GM21737 (cell line): ENCODE results near the gene DEK.
A peak's percentile ranks its signal among the peaks of the same experiment; 100 is the strongest.
"Not testable (repeated sequence)": the region's sequence is repeated elsewhere in the genome, so short reads cannot be mapped to it uniquely, and the experiment has no call there.

Source experiments
- ATAC-seq: cut with Tn5 transposase; IDR thresholded peaks from one replicate; pipeline ENCODE4 v1.9.1; 2021; ENCODE audit warnings: mild to moderate bottlenecking, moderate library complexity; ENCODE audit not compliant: unreplicated experiment

Gene DEK

DNA sequence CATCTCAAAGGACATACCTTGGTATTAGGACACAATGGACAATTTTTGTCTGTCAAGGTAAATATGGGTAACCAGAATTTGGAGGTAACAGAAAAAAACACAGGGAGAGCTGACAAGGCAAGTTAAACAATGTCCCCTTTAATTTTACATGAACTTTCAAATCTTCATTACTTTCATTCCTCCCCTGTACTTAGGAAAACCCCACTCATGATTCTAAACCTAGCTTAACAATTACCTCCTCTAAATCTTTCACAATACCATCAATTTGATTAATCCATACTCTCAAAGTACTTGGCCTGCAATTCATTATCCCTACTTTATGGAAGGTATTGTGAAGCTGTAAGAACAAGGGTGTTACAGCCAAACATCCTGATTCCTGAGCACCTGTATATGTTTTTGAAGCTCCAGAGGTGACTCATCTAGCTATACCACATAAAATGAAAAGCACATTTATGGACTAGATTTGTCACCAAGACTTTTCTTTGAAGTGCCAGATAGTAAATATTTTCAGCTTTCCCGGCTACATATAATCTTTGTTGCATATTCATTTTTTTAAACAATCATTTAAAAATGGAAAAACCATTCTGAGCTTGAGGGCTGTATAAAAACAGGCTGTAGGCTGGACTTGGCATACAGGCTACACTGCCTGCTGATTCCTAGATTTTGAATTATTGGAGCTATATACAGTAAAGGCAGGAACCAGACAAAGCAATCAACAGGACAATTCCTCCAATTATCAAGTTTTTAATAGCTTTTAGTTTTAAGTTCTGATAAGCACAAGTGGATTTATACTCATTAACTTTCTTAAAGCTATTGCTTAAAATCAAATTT is 22.9 kb downstream of the DEK start:
- no peak for ATAC-seq

DNA sequence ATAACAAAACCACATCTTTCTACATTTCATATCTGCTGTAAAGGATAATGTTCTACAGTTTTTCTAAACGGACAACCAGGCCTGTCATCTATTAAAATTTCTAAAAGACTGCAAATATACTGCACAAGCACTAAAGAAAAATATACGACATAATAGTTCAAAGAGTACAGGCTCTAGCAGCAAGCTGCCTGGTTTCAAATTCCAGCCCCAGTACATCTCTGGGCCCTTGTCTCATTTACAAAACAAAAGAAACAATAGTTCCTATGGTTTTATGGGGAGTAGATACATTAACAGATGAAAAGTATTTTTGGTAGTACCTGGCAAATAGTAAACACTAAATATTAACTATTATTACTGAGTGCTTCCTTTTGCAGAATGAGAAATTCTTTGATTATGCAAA is 24.1 kb downstream of the DEK start:
- no peak for ATAC-seq

DNA sequence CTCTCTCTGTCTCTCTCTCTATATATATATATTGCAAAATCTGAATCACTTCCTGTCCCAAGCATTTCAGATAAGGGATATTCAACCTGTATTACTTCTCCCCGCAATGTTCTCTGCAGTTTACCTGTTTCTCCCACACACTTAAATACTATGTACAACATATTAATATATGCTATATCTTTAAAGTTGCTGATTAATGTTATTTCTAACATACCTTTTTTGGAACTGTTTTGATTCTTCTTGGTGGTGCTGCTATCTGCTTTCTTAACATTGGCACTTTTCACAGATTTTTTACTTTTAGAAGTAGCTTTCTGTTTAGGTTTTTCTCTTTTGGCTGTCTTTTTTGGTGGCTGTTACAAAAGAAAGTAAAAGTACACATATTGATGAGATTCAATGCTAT is 27.2 kb downstream of the DEK start:
- no peak for ATAC-seq

DNA sequence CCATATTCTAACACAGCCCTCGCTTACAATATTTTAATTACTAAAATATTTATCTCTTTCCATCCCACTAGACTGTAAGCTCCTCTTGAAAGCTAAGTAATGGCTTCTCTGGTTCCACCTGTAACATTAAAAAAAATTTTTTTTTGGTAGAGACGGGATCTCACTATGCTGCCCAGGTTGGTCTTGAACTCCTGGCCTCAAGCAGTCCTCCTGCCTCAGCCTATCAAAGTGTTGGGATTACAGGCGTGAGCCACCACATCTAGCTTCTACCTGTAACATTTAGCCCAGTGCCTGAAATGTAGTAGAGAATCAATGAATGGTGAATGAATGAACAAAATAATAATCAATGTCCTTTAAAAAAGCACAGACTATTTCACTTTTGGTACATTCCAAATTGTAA is 28.8 kb downstream of the DEK start:
- ATAC-seq = no peak

DNA sequence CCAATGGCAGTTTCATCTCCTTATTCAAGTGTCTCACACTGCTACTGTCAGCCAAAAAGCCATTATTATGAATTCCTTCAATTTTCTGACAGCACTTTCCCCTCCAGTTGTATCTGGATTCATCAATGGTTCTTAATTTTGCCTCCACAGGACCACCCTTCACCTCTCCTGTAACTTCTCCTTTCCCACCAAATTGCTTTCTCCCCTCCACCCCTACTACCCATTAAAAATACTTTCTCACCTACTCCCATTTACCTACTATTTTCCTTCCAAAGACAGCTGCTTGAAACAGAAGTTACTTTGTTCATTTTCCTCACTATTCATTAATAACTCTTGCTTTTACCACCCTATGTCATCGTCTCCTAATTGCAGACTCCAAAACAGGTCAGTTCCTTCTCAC is 29.8 kb downstream of the DEK start:
- no peak for ATAC-seq

DNA sequence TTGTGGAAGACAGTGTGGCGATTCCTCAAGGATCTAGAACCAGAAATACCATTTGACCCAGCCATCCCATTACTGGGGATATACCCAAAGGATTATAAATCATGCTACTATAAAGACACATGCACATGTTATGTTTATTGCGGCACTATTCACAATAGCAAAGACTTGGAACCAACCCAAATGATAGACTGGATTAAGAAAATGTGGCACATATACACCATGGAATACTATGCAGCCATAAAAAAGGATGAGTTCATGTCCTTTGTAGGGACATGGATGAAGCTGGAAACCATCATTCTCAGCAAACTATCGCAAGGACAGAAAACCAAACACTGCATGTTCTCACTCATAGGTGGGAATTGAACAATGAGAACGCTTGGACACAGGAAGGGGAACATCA is 30.6 kb downstream of the DEK start:
- not testable (repeated sequence) for ATAC-seq

DNA sequence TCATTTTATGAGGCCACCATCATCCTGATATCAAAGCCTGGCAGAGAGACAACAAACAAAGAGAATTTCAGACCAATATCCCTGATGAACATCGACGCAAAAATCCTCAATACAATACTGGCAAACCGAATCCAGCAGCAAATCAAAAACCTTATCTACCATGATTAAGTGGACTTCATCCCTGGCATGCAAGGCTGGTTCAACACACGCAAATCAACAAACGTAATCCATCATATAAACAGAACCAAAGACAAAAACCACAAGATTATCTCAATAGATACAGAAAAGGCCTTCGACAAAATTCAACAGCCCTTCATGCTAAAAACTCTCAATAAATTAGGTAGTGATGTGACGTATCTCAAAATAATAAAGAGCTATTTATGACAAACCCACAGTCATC is 32.5 kb downstream of the DEK start:
- ATAC-seq = not testable (repeated sequence)

DNA sequence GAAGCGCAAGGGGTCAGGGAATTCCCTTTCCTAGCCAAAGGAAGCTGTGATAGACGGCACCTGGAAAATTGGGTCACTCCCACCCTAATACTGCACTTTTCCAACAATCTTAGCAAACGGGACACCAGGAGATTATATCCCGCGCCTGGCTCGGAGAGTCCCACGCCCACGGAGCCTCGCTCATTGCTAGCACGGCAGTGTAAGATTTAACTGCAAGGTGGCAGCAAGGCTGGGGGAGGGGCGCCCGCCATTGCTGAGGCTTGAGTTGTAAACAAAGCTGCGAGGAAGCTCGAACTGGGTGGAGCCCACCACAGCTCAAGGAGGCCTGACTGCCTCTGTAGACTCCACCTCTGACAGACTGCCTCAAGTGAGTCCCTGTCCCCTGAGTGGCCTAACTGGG is 35.7 kb downstream of the DEK start:
- not testable (repeated sequence) for ATAC-seq

DNA sequence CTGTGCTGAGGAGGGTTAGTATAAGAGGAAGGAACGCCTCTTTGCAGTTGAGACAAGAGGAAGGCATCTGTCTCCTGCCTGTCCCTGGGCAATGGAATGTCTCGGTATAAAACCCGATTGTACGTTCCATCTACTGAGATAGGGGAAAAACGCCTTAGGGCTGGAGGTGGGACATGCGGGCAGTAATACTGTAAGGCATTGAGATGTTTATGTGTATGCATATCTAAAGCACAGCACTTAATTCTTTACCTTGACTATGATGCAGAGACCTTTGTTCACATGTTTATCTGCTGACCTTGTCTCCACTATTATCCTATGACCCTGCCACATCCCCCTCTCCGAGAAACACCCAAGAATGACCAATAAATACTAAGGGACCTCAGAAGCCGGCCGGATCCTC is 37.2 kb downstream of the DEK start:
- ATAC-seq = not testable (repeated sequence)

DNA sequence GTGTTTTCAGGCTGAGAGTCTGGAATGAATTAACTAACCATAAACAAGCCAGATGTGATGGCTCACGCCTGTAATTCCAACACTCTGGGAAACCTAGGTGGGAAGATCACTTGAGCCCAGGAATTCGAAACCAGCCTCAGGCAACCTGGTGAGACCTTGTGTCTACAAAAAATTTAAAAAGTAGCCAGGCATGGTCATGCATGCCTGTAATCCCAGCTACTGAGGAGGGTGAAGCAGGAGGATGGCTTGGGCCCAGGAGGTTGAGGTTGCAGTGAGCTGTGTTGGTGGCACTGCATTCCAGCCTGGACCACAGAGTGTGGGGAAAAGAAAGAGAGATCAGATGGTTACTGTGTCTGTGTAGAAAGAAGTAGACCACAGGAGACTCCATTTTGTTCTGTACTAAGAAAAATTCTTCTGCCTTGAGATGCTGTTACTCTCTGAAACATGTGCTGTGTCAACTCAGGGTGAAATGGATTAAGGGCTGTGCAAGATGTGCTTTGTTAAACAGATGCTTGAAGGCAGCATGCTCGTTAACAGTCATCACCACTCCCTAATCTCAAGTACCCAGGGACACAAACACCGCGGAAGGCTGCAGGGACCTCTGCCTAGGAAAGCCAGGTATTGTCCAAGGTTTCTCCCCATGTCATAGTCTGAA is 37.8 kb downstream of the DEK start:
- not testable (repeated sequence) for ATAC-seq

DNA sequence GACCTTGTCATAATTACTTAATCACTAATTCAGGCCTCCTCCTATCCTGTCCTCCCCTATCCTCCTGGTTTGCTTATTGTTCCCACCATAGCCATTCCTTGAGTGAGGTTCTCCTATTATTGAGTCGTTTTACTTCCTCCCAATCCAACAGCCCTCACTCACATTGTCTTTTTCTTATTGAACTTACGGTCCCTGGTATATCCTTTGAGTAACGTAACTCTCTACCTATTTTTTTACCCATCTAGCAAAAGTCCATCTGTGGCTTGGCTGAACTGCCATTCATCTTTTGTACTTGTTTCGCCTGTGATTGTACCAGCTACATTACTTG is 43.1 kb downstream of the DEK start:
- ATAC-seq = no peak

DNA sequence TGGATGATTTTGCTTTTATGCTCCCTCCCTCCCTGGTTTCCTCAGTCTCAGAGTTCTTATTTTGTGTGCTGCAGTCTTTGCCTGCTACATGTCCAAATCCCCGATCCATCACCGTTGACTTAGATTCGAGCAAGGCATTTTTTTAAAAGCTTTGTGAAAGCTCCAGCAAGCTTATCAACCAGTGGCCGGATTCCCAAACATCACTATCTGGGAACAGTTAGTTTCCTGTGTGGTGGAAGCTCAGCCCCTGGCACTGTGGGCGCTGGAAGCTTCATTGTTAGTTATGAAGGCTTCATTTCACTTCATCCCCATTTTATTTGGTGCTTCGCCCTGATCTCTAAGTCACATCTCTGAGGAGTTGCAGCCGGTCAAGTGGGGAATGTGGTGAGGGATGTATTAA is 44.7 kb downstream of the DEK start:
- ATAC-seq = no peak

DNA sequence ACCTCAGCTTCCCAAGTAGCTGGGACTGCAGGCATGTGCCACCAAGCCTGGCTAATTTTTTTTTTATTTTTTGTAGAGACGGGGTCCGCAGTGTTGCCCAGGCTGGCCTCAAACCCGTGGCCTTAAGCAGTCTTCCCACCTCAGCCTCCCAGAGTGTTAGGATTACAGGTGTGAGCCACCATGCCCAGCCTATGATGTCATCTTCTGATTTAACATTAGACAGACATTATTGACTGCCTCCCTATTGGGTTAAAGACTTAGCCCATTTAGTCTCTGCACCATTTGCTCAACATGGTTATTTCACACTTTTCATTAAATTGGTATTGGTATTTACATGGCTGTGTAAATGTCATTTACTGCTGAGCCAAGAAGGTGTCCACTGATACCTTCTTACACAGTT is 46.1 kb downstream of the DEK start:
- no peak for ATAC-seq

DNA sequence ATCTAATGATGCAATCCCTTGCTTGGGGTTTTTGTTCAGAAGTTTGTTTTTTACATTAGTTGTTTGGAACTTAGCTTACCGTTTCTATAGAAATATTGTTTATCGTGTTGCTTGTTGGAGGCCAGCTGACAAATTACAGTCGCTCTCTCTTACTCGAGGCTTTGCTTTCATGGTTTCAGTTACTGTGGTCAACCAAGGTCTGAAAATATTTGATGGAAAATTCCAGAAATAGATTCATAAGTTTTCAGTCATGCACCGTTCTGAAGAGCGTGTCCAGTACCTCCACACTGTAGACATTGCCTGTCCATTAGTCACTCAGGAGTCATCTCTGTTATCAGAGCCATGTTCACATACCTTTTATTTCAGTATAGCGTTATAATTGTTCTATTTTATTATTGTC is 47.9 kb downstream of the DEK start:
- no peak for ATAC-seq

DNA sequence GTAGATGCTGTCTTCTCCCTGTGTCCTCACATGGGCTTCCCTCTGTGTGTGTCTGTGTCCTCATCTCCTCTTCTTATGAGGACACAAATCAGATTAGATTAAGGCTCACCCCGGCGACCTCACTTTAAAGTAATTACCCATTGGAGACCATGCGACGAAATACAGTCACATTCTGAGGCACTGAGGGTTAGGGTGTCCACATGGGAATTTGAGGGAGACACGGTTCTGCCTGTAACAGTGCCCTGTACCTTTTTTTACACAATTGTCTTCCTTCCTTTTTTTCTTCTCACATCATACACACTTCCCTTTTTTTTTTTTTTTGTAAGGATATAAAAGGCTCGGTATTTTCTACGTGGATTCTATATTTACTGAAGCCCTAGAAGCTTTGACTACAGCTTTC is 48.9 kb downstream of the DEK start:
- no peak for ATAC-seq

DNA sequence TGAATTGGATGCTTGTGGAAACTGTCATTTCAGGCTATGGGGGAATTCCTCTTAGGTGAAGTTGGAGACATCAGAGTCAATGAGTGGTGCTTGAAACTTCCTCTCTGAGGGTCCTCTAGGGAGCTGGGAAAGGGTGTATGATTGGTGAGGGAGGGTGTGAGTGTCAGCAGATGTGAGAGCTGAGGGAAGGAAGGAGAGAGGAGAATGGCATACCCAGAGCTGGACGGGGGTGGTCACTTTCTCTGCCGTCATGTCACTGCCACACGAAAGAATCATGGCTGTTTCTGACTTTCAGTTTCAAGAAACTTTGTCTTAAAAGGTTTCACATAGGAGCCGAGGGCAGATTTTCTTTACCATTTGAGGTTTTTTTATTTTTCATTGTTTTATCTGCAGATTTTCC is 50.3 kb downstream of the DEK start:
- ATAC-seq = no peak

DNA sequence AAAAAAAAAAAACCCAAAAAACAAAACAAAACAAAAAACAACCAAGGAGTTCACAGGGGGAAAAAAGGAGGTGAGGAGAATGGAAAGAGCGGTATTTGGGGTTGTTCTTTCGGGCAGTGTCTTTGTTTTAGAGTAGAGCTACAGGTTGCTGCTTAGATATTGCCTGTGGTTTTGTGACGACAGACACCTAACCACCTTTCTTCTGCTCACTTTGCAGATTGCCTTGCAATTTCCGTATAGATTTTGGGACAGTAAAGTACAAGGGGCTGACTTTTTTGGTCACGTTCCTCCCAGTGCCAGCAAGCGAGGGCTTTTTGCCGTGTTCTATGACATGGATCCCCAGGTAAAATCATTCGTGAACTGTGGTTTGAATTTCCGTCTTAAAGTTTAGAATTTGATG is 50.9 kb downstream of the DEK start:
- no peak for ATAC-seq

DNA sequence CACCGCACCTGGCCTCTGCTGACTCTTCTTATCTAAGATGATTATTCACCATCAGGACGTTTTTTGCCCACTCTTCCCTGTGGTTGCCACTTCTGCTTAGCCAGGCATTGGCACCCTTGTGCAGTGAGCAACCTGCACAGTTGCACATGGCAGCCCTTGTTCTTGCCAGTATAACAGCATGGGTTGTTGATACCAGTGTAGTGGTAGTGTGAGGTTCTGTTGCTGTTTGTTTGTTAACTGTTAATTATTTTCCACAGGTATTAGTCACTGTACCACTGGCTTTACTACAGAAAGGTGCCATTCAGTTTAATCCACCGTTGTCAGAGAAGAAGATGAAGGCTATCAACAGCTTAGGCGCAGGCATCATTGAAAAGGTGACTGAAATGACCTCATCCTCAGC is 52.1 kb downstream of the DEK start:
- ATAC-seq = no peak

DNA sequence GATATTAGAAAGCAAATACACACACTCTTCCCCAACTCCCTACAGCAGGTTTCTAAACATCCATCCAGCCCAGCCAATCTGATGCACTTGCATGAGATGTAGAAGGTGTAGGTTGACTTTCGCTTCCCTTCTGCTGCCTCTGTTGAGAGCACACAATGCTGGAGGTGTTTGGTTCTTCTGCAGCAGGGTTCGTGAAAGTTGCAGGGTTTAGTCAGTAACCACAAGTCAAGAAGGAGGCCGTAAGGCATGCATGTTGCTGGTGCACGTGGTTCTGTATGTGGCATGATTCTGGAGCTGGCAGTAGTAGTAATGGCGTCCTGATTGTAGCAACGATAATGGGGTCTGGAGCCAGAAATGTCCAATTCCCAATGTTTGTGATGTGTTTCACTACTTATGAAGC is 53.0 kb downstream of the DEK start:
- ATAC-seq = peak; percentile 86

DNA sequence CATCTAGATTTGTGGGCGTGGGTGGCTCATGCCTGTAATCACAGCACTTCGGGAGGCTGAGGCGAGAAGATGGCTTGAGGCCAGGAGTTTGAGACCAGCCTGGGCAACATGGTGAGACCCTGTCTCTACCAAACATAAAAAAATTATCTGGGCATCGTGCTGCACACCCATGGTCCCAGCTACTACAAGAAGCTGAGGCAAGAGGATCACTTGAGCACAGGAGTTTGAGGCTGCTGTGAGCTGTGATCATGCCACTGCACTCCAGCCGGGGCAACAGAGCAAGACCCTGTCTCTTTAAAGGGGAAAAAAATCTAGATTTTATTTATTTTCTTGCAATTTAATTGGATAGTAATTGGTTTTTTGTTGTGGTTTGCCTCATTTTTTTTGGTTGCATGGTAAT is 53.6 kb downstream of the DEK start:
- ATAC-seq = no peak

DNA sequence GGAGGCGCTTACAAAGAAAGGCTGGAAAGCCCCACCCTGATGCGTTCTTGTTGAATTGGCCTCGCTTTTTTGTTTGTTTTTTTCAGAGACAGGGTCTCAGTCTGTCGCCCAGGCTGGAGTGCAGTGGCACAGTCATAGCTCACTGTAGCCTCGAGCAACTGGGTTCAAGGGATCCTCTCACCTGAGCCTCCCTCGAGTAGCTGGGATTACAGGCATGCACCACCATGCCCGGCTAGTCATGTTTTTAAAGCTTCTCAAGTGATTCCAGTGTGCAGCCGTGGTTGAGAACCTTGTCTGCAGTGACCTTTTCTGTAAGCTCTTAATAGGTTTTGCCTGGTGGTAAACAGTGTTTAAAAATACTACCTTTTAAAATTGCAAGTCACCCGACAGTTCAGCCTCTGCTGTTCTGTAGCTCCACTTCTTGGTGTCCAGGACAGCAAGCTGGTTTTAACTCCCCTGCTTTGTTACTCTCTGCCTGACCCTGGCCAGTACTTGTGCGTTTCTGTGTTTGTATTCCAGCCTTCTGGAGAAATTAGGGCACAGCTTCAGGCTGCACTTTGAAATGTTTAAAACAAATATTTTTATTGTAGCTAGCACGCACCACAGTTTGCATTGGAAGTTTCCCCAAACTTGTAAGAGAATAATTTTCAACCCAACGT is 54.7 kb downstream of the DEK start:
- ATAC-seq = no peak

DNA sequence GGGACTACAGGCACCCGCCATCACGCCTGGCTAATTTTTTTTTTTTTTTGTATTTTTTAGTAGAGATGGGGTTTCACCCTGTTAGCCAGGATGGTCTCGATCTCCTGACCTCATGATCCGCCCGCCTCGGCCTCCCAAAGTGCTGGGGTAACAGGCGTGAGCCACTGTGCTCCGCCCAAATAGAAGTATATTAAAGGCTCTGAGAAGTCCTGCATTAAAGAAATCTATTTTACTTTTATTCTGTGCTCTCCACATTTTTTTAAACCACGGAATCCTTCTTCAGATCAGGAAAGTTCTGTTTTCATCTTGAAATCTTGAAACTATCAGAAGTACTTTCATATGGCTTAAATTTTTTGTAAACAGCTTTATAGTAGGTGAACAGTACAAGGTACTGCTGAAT is 55.6 kb downstream of the DEK start:
- not testable (repeated sequence) for ATAC-seq
